Measurements from ENCODE around the gene DNAAF6. TPM values are rescaled to one million over a fixed set of nuclear protein-coding genes. Genes with fewer than 3 reads are reported as not detected.
"Not testable (repeated sequence)": the region's sequence is repeated elsewhere in the genome, so short reads cannot be mapped to it uniquely, and the experiment has no call there.

The DNAAF6 gene
- total and polyA plus RNA-seq, 2 experiments from 2014 or later = not detected

- Histone ChIP-seq H3K4me1 (ENCODE audit: insufficient read depth) (no peaks in the 10 kb centered on the region), H2AFZ (no peak overlapping the region), H4K20me1 (ENCODE audit: insufficient read depth, poor library complexity, severe bottlenecking) (no peaks in the 10 kb centered on the region), H3K27me3 (no peaks in the 10 kb centered on the region), H3K4me2 (no peak overlapping the region), H3K79me2 (no peaks in the 10 kb centered on the region), H3K9me2 (replicated peaks; ENCODE audit: insufficient read depth) (no peaks in the 10 kb centered on the region), H3K4me3 (no peak overlapping the region), H3K9me3 (ENCODE audit: low read depth) (no peaks in the 10 kb centered on the region), H3K27ac (no peak overlapping the region), H3K36me3 (replicated peaks; ENCODE audit: insufficient read depth, low read depth) (no peaks in the 10 kb centered on the region)
- WGBS (ENCODE audit: low lambda C conversion rate, missing lambda C conversion rate) = 65% methylated on average over 1 of the region's 1 CpG
- TF ChIP-seq EZH2 (IDR thresholded peaks at IDR 0.05; ENCODE audit: borderline replicate concordance) (no peak), EZH2phosphoT487 (IDR thresholded peaks at IDR 0.05; ENCODE audit: low read depth, severe bottlenecking, unreplicated experiment) (no peak), CTCF (IDR thresholded peaks at IDR 0.05; ENCODE audit: poor library complexity) (no peak)
- DNase-seq (ENCODE audit: low spot score) = no peak
These were observed 37.7 kb upstream of the DNAAF6 start for GRCh38 chrX:107168712-107169111.

DNA sequence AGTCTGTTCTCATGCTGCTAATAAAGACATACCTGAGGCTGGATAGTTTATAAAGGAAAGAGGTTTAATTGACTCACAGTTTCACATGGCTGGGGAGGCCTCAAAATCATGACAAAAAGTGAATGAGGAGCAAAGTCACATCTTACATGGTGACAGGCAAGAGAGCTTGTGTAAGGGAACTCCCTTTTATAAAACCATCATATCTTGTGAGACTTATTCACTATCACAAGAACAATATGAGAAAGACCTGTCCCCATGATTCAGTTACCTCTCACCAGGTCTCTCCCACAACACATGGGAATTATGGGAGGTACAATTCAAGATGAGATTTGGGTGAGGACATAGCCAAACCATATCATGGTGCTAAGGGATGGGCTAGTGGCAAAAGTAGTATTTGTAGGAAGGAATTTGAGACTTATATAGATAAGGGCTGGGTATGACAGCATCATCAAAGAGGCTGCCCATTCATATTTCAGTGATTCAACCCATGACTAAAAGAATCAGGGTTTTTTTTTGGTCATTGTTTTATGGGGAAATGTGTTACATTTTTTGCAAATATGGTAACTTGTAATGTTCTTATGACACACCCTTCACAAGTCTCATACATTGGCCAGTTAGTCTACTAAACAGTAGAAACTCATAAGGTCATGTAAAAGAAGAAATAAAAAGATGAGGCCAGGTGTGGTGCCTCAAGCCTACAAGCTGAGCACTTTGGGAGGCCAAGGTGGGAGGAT, 34.9 kb upstream of the DNAAF6 start:
- Histone ChIP-seq H2AFZ (no peak overlapping the region), H3K9me3 (ENCODE audit: low read depth) (no peaks in the 10 kb centered on the region), H3K36me3 (replicated peaks; ENCODE audit: insufficient read depth, low read depth) (no peaks in the 10 kb centered on the region), H3K27ac (no peak overlapping the region), H3K4me3 (no peak overlapping the region), H4K20me1 (ENCODE audit: insufficient read depth, poor library complexity, severe bottlenecking) (no peaks in the 10 kb centered on the region), H3K27me3 (no peaks in the 10 kb centered on the region), H3K79me2 (no peaks in the 10 kb centered on the region), H3K4me2 (no peak overlapping the region), H3K4me1 (ENCODE audit: insufficient read depth) (no peaks in the 10 kb centered on the region), H3K9me2 (replicated peaks; ENCODE audit: insufficient read depth) (no peaks in the 10 kb centered on the region)
- no peak for TF ChIP-seq CTCF (IDR thresholded peaks at IDR 0.05; ENCODE audit: poor library complexity)
- TF ChIP-seq EZH2 (IDR thresholded peaks at IDR 0.05; ENCODE audit: borderline replicate concordance) = no peak
- TF ChIP-seq EZH2phosphoT487 (IDR thresholded peaks at IDR 0.05; ENCODE audit: low read depth, severe bottlenecking, unreplicated experiment) = no peak
- no peak for DNase-seq (ENCODE audit: low spot score)

DNA sequence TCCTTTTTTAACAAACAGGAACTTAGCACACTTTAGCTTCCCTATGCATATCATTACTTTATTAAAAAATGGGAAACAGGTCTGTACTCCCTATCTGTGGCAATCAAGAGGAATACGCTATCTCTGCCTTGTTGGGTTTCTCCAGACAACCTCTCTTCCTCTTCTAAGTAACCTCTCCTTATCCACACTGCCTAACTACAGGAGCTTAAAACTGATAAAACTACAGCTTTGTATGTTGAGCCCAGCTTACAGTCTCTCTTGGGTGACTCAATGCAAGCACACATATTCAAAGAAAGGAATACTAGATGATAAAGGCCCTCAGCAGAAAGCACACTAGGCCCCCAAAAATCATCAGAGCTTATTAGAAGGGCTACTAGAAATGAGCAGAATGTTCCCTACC, 9.1 kb upstream of the DNAAF6 start:
- Histone ChIP-seq H3K9me2 (replicated peaks; ENCODE audit: insufficient read depth) (no peaks in the 10 kb centered on the region), H3K4me2 (no peak overlapping the region), H2AFZ (no peak overlapping the region), H3K79me2 (no peaks in the 10 kb centered on the region), H3K4me3 (no peak overlapping the region), H3K9me3 (ENCODE audit: low read depth) (no peaks in the 10 kb centered on the region), H3K27me3 (no peaks in the 10 kb centered on the region), H3K36me3 (replicated peaks; ENCODE audit: insufficient read depth, low read depth) (no peaks in the 10 kb centered on the region), H3K4me1 (ENCODE audit: insufficient read depth) (no peaks in the 10 kb centered on the region), H4K20me1 (ENCODE audit: insufficient read depth, poor library complexity, severe bottlenecking) (no peaks in the 10 kb centered on the region), H3K27ac (no peak overlapping the region)
- no peak for TF ChIP-seq EZH2phosphoT487 (IDR thresholded peaks at IDR 0.05; ENCODE audit: low read depth, severe bottlenecking, unreplicated experiment)
- no peak for TF ChIP-seq EZH2 (IDR thresholded peaks at IDR 0.05; ENCODE audit: borderline replicate concordance)
- TF ChIP-seq CTCF (IDR thresholded peaks at IDR 0.05; ENCODE audit: poor library complexity) = no peak
- WGBS (ENCODE audit: low lambda C conversion rate, missing lambda C conversion rate) = 72% methylated on average over 1 of the region's 1 CpG
- no peak for DNase-seq (ENCODE audit: low spot score)

DNA sequence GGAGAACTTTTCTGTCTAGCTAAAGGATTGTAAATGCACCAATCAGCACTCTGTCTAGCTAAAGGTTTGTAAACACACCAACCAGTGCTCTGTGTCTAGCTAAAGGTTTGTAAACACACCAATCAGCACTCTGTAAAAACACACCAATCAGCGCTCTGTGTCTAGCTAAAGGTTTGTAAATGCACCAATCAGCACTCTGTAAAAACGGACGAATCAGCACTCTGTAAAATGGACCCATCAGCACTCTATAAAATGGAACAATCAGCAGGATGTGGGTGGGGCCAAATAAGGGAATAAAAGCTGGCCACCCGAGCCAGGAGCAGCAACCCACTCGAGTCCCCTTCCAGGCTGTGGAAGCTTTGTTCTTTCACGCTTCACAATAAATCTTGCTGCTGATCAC, 8.3 kb upstream of the DNAAF6 start:
- WGBS (ENCODE audit: low lambda C conversion rate, missing lambda C conversion rate) = 70% methylated on average over 6 of the region's 6 CpGs
- not testable (repeated sequence) for H3K9me3 ChIP-seq (ENCODE audit: low read depth); H3K9me2 ChIP-seq (replicated peaks; ENCODE audit: insufficient read depth); DNase-seq (ENCODE audit: low spot score); H3K27me3 ChIP-seq; H3K27ac ChIP-seq; H3K4me2 ChIP-seq; H4K20me1 ChIP-seq (ENCODE audit: insufficient read depth, poor library complexity, severe bottlenecking); H2AFZ ChIP-seq; H3K4me3 ChIP-seq; H3K79me2 ChIP-seq; H3K4me1 ChIP-seq (ENCODE audit: insufficient read depth); H3K36me3 ChIP-seq (replicated peaks; ENCODE audit: insufficient read depth, low read depth)

All from hepatocyte (in vitro differentiated cells).